Measurements from ENCODE around the gene XRCC2. TPM values are rescaled to one million over a fixed set of nuclear protein-coding genes. Genes with fewer than 3 reads are reported as not detected.

The XRCC2 gene
- total RNA-seq, 2 donors from 2014 or later = 18.4 to 26.9 TPM

GRCh38 chr7:152664636-152665035, 11.3 kb downstream of the XRCC2 start:
- H3K27ac ChIP-seq (ENCODE audit: low read depth, low read length) = no peak overlapping the region
- Mint-ChIP-seq H3K27ac (peak overlapping the region; percentile 20), H3K36me3 (ENCODE audit: low read depth) (peaks cover 38% of the 10 kb centered on the region), H3K4me1 (no peaks in the 10 kb centered on the region), H3K4me3 (no peak overlapping the region), H3K27me3 (ENCODE audit: insufficient read depth) (no peaks in the 10 kb centered on the region), H3K9me3 (no peaks in the 10 kb centered on the region)
- H3K27me3 ChIP-seq (ENCODE audit: control insufficient read depth, insufficient read depth, low read length, poor library complexity, severe bottlenecking) = no peaks in the 10 kb centered on the region
- no peak for TF ChIP-seq CTCF (conservative IDR thresholded peaks at IDR 0.05)
- no peak overlapping the region for H3K4me3 ChIP-seq (ENCODE audit: low read length)
- H3K4me1 ChIP-seq (ENCODE audit: control insufficient read depth, insufficient read depth, low read length) = no peaks in the 10 kb centered on the region
- H3K9ac ChIP-seq (ENCODE audit: extremely low read depth, low read length, poor library complexity, severe bottlenecking) = no peak overlapping the region
- H3K9me3 ChIP-seq (ENCODE audit: control insufficient read depth, low read length) = no peaks in the 10 kb centered on the region
- no peak for DNase-seq
- peaks cover 35% of the 10 kb centered on the region for H3K36me3 ChIP-seq (ENCODE audit: control insufficient read depth, insufficient read depth, low read length)
- 81% methylated on average over 4 of the region's 4 CpGs for WGBS, 2 experiments (ENCODE audit: insufficient coverage in 1 of 2, insufficient read length in 1 of 2)

GRCh38 chr7:152663931-152664330, 12.0 kb downstream of the XRCC2 start:
- Histone ChIP-seq H3K27ac (ENCODE audit: low read depth, low read length) (no peak overlapping the region), H3K4me3 (ENCODE audit: low read length) (no peak overlapping the region), H3K4me1 (ENCODE audit: control insufficient read depth, insufficient read depth, low read length) (no peaks in the 10 kb centered on the region), H3K36me3 (ENCODE audit: control insufficient read depth, insufficient read depth, low read length) (peaks cover 35% of the 10 kb centered on the region), H3K27me3 (ENCODE audit: control insufficient read depth, insufficient read depth, low read length, poor library complexity, severe bottlenecking) (no peaks in the 10 kb centered on the region), H3K9me3 (ENCODE audit: control insufficient read depth, low read length) (no peaks in the 10 kb centered on the region), H3K9ac (ENCODE audit: extremely low read depth, low read length, poor library complexity, severe bottlenecking) (no peak overlapping the region)
- peaks cover 42% of the 10 kb centered on the region for H3K36me3 Mint-ChIP-seq (ENCODE audit: low read depth)
- no peak overlapping the region for H3K27ac Mint-ChIP-seq
- no peaks in the 10 kb centered on the region for H3K27me3 Mint-ChIP-seq (ENCODE audit: insufficient read depth)
- H3K4me3 Mint-ChIP-seq = no peak overlapping the region
- TF ChIP-seq CTCF (conservative IDR thresholded peaks at IDR 0.05) = no peak
- no peak for DNase-seq
- no peaks in the 10 kb centered on the region for H3K9me3 Mint-ChIP-seq
- 100% methylated on average over 2 of the region's 2 CpGs for WGBS, 2 experiments (ENCODE audit: insufficient coverage in 1 of 2, insufficient read length in 1 of 2)
- H3K4me1 Mint-ChIP-seq = no peaks in the 10 kb centered on the region

GRCh38 chr7:152663148-152663740, 12.7 kb downstream of the XRCC2 start:
- no peak overlapping the region for H3K4me3 Mint-ChIP-seq
- Histone ChIP-seq H3K36me3 (ENCODE audit: control insufficient read depth, insufficient read depth, low read length) (peaks cover 34% of the 10 kb centered on the region), H3K9ac (ENCODE audit: extremely low read depth, low read length, poor library complexity, severe bottlenecking) (no peak overlapping the region), H3K4me1 (ENCODE audit: control insufficient read depth, insufficient read depth, low read length) (no peaks in the 10 kb centered on the region), H3K27ac (ENCODE audit: low read depth, low read length) (no peak overlapping the region), H3K27me3 (ENCODE audit: control insufficient read depth, insufficient read depth, low read length, poor library complexity, severe bottlenecking) (no peaks in the 10 kb centered on the region), H3K4me3 (ENCODE audit: low read length) (no peak overlapping the region), H3K9me3 (ENCODE audit: control insufficient read depth, low read length) (no peaks in the 10 kb centered on the region)
- no peak for DNase-seq
- WGBS, 2 experiments (ENCODE audit: insufficient coverage in 1 of 2, insufficient read length in 1 of 2) = 81 to 95% methylated on average over 9 to 10 of the region's 11 CpGs
- no peaks in the 10 kb centered on the region for H3K4me1 Mint-ChIP-seq
- H3K9me3 Mint-ChIP-seq = no peaks in the 10 kb centered on the region
- no peak for TF ChIP-seq CTCF (conservative IDR thresholded peaks at IDR 0.05)
- no peaks in the 10 kb centered on the region for H3K27me3 Mint-ChIP-seq (ENCODE audit: insufficient read depth)
- peak overlapping the region; percentile 26 for H3K27ac Mint-ChIP-seq
- H3K36me3 Mint-ChIP-seq (ENCODE audit: low read depth) = peaks cover 44% of the 10 kb centered on the region
